ENCODE data around the gene ZNF587B.
"Not testable (repeated sequence)": the region's sequence is repeated elsewhere in the genome, so short reads cannot be mapped to it uniquely, and the experiment has no call there.

DNA sequence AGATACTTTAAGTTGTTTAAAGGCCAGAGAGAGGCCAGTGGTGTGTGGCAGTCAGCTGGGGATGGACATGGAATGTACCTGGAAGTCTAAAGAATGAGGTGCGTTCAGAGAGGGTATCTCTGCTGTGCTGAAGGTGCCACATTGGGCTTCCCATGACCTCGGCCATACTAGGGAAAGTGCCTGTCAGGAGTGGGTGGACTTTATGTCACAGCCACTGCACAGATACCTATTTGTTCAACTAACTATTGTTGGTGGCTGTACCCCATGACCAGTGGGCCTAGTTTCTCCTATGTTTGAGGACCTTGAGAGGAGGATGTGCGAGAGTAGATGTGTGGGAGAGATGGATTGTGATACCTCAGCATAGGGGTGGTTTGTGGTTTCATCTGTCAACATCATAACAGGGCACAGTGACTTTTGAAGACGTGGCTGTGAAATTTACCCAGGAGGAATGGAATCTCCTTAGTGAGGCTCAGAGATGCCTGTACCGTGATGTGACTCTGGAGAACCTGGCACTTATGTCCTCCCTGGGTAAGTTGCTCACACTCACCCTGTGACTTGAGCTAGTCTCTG is 8.6 kb downstream of the ZNF587B start:
- TF ChIP-seq, protein P1, sequence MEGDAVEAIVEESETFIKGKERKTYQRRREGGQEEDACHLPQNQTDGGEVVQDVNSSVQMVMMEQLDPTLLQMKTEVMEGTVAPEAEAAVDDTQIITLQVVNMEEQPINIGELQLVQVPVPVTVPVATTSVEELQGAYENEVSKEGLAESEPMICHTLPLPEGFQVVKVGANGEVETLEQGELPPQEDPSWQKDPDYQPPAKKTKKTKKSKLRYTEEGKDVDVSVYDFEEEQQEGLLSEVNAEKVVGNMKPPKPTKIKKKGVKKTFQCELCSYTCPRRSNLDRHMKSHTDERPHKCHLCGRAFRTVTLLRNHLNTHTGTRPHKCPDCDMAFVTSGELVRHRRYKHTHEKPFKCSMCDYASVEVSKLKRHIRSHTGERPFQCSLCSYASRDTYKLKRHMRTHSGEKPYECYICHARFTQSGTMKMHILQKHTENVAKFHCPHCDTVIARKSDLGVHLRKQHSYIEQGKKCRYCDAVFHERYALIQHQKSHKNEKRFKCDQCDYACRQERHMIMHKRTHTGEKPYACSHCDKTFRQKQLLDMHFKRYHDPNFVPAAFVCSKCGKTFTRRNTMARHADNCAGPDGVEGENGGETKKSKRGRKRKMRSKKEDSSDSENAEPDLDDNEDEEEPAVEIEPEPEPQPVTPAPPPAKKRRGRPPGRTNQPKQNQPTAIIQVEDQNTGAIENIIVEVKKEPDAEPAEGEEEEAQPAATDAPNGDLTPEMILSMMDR (IDR thresholded peaks at IDR 0.05; ENCODE audit: low read depth, low read length, poor library complexity, severe bottlenecking): not testable (repeated sequence)
- TF ChIP-seq EZH2phosphoT487 (IDR thresholded peaks at IDR 0.05; ENCODE audit: borderline replicate concordance, low read length): not testable (repeated sequence)

All from DOHH2 (cell line).